ENCODE results near the gene CNTNAP5.

DNA sequence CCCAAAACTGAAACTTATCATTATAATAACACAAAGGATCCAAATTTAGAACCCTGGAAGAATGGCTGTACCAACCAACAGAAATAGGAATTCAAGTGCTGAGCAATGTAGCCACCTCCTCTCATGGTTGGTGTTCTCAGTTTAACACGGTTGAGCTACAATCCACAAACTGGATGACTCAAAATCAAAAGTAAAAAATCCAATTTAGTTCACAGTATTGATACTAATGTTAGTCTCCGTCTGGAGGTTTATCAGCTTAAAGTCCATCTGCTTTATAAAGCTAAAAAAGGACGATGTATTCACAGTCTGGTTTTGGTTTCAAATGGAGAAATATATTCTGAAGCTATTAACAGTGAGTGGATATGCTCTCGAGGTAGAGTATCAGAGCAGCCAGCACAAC is 40.5 kb downstream of the CNTNAP5 start:
- TF ChIP-seq FOXK2 (IDR thresholded peaks at IDR 0.05): no peak
- no peak for TF ChIP-seq SUZ12 (IDR thresholded peaks at IDR 0.05)
- TF ChIP-seq FOXM1 (IDR thresholded peaks at IDR 0.05; ENCODE audit: borderline replicate concordance): no peak
- no peak for TF ChIP-seq SP1 (IDR thresholded peaks at IDR 0.05)
- no peak for TF ChIP-seq ELF4 (IDR thresholded peaks at IDR 0.05)
- no peak for TF ChIP-seq BHLHE40 (IDR thresholded peaks at IDR 0.05; ENCODE audit: borderline replicate concordance)
- no peak for TF ChIP-seq ZNF384 (IDR thresholded peaks at IDR 0.05)

All from HEK293T (cell line).